DMS79 (cell line): ENCODE results near the gene CCSER1.
"Not testable (repeated sequence)": the region's sequence is repeated elsewhere in the genome, so short reads cannot be mapped to it uniquely, and the experiment has no call there.

Experiments used
- DNase-seq: peaks from one replicate; lab custom pipeline; 2025; lab: John Stamatoyannopoulos, UW

Gene CCSER1

GRCh38 chr4:91373546-91373945 is 1246.4 kb downstream of the CCSER1 start:
- no peak for DNase-seq

GRCh38 chr4:91405431-91405830 is 1278.2 kb downstream of the CCSER1 start:
- DNase-seq = not testable (repeated sequence)

- no peak for DNase-seq
Observed at GRCh38 chr4:91422011-91422410, 1294.8 kb downstream of the CCSER1 start.

GRCh38 chr4:91426725-91427124 is 1299.5 kb downstream of the CCSER1 start:
- no peak for DNase-seq

GRCh38 chr4:91427171-91427570 is 1300.0 kb downstream of the CCSER1 start:
- no peak for DNase-seq

- DNase-seq = no peak
Observed at GRCh38 chr4:91434631-91435030, 1307.4 kb downstream of the CCSER1 start.

- no peak for DNase-seq
Observed at GRCh38 chr4:91436556-91436955, 1309.4 kb downstream of the CCSER1 start.

- no peak for DNase-seq
Observed at GRCh38 chr4:91447168-91447567, 1320.0 kb downstream of the CCSER1 start.

- no peak for DNase-seq
Observed at GRCh38 chr4:91448668-91449330, 1321.6 kb downstream of the CCSER1 start.

GRCh38 chr4:91454111-91454510 is 1326.9 kb downstream of the CCSER1 start:
- DNase-seq = no peak

- DNase-seq = not testable (repeated sequence)
Observed at GRCh38 chr4:91462566-91462965, 1335.4 kb downstream of the CCSER1 start.

- no peak for DNase-seq
Observed at GRCh38 chr4:91470671-91471070, 1343.5 kb downstream of the CCSER1 start.

GRCh38 chr4:91471280-91471679 is 1344.1 kb downstream of the CCSER1 start:
- DNase-seq = no peak

GRCh38 chr4:91472046-91472445 is 1344.9 kb downstream of the CCSER1 start:
- no peak for DNase-seq

- DNase-seq = no peak
Observed at GRCh38 chr4:91485415-91485814, 1358.2 kb downstream of the CCSER1 start.

GRCh38 chr4:91488946-91489345 is 1361.8 kb downstream of the CCSER1 start:
- DNase-seq = no peak

GRCh38 chr4:91497892-91498291 is 1370.7 kb downstream of the CCSER1 start:
- DNase-seq = no peak

- DNase-seq = no peak
Observed at GRCh38 chr4:91502365-91502764, 1375.2 kb downstream of the CCSER1 start.

- DNase-seq = no peak
Observed at GRCh38 chr4:91513326-91513725, 1386.1 kb downstream of the CCSER1 start.

- no peak for DNase-seq
Observed at GRCh38 chr4:91519155-91519554, 1392.0 kb downstream of the CCSER1 start.

GRCh38 chr4:91525621-91526020 is 1398.4 kb downstream of the CCSER1 start:
- no peak for DNase-seq

GRCh38 chr4:91527056-91527455 is 1399.9 kb downstream of the CCSER1 start:
- DNase-seq = no peak

- DNase-seq = no peak
Observed at GRCh38 chr4:91567594-91567993, 1440.4 kb downstream of the CCSER1 start.

- DNase-seq = no peak
Observed at GRCh38 chr4:91577864-91578263, 1450.7 kb downstream of the CCSER1 start.
